ENCODE measurements around the gene SPNS1.
"Not testable (repeated sequence)": the region's sequence is repeated elsewhere in the genome, so short reads cannot be mapped to it uniquely, and the experiment has no call there.

The SPNS1 gene

GRCh38 chr16:28958836-28959235, 15.7 kb upstream of the SPNS1 start:
- DNase-seq = no peak

DNA sequence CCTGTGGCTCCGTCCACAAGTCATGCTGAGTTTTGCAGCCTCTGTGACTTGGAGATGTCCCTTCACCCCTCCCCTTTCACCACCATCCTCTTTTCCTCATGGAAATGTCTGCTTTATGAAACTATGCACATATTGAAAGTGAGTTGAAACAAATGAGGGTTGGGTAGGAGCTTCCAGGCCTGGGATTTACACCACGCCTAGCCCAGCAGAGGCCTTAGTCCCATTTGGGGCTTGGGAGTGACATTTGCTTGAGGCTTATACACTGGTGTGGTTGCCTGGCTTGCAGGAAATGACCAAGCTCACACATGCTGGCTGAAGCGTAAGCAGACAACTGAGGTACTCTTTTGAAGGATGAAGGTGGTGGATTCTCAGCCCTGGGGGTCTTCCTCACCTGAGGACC, 10.5 kb upstream of the SPNS1 start:
- DNase-seq = no peak

DNA sequence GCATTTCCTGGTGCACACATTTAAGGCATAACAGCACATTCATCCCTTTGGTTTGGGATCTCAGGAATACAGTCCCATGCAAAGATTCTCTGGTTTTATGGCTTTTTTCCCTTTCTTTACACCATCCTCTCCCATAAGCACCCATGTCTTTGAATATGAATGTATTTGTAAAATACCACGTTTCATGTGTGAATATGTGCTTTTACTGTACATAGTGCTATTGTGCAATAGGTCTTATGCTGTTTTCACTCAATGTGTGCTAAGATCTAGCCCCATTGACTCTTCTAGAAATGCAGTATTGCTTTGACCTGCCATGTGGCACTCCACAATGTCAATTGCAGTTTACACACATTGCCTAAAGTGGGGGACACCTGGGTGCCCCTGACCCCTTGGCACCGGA, 10.1 kb upstream of the SPNS1 start:
- no peak for DNase-seq

DNA sequence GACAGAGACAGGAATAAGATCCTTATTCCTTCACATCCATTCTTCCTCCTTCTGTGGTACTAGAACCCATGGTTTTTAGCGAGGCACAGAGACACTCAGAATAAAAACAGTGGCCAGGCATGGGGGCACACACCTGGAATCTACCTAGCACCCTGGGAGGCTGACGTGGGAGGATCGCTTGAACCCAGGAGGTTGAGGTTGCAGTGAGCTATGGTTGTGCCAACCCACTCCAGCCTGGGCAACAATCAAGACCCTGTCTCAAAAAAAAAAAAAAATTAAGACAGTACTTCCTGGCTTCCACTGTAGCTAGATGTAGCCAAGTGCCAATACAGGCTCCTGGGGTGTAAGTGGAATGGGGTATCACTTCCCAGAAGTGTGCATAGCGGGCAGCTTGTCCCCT, 7.4 kb upstream of the SPNS1 start:
- DNase-seq = no peak

DNA sequence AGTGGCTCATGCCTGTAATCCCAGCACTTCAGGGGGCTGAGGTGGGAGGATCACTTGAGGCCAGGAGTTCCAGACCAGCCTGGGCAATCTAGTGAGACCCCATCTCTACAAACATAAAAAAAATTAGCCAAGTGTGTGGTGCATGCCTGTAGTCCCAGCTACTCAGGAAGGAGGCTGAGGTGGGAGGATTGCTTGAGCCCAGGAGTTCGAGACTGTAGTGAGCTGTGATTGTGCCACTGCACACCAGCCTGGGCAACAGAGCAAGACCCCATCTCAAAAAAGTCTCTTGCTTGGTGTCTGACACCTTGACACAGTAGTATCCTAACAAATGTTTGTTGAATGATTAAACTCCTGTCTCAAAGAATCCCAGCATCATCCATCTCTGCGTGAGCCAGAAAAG, 4.9 kb upstream of the SPNS1 start:
- DNase-seq = not testable (repeated sequence)

DNA sequence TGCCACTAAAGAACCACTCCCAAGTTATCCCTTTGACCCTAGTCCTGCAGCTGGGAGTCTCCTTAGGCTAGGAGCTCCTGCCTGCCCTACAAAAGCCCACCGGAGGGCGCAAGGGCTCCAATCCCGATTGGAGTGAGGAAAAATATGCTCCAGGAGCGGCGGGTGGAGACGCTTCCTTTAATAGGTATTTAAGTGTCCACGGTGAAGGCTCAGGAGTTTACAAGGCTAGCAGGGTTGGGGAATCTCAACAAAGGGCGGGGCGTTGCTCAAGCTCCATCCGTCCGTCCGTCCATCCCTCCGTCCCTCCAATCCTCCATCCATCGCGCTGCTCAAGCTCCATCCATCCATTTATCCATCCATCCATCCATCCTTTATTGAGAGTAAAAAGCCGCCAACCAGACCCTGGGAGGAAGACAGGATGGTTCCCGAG, 556 bp upstream of the SPNS1 start:
- DNase-seq = no peak

DNA sequence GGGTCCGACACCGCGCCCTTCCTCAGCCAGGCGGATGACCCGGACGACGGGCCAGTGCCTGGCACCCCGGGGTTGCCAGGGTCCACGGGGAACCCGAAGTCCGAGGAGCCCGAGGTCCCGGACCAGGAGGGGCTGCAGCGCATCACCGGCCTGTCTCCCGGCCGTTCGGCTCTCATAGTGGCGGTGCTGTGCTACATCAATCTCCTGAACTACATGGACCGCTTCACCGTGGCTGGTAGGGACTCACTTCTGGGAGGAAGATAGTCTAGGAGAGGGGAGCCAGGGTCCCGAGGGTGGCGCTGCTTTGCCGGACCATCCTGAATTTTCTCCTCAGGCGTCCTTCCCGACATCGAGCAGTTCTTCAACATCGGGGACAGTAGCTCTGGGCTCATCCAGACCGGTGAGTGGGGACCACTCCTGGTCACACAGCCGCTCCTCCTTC, 601 bp downstream of the SPNS1 start:
- DNase-seq = no peak

DNA sequence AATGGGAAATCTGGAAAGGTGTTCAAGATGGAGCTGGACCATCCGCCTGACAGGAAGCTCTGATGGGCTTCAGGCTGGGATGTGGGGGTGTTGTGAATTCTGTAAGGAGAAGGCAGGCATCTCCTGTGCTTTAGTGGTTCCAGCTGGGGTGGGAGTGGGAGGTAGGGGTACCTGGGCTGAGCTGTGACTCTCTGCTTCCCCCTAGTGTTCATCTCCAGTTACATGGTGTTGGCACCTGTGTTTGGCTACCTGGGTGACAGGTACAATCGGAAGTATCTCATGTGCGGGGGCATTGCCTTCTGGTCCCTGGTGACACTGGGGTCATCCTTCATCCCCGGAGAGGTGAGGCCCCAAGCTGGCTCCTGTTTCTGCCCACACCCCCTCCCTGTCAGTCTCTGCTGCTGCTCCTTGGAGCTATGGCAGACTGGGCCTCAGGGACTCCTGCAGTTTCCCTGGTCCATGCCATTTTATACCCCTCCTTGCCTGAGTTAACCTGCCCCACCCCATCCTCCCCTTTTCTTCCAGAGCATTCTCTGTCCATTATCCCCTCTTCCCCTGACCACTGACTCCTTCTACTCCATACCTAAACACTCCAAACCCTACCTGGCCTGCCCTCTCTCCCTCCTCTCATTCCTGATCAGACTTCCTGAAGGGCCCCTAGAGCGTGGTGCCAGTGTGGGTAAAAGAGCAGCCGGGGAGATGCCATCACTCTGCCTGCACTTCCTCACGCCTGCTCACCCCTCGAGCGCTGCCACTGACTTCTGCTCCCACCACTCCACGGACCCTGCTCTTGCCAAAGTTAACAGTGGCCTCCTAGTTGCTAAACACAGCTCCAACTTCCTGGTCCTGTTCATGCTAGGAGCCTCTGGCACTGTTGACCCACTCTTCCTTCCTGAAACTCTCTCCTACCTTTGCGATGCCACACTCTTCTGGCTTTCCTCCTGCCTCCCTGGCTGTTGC, 3.4 kb downstream of the SPNS1 start:
- no peak for DNase-seq

- DNase-seq = not testable (repeated sequence)
These were observed 5.8 kb downstream of the SPNS1 start for GRCh38 chr16:28980330-28980729.

GRCh38 chr16:28980929-28981328, 6.4 kb downstream of the SPNS1 start:
- DNase-seq = no peak

GRCh38 chr16:28981517-28981916, 6.9 kb downstream of the SPNS1 start:
- peak; percentile 73 for DNase-seq

DNA sequence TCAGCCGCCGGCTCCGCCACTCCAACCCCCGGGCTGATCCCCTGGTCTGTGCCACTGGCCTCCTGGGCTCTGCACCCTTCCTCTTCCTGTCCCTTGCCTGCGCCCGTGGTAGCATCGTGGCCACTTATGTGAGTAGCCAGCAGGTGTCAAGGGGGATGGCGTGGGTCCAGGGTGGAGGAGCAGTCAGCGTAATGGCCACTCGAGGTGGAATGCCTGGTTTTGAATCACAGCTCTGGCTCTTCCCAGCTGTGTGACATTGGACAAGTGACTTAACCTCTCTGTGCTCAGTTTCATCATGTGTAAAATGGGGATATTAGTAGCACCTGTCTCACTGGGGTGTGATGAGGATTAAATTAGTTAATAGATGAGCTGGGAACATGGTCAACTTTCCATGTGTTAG, 7.8 kb downstream of the SPNS1 start:
- no peak for DNase-seq

DNA sequence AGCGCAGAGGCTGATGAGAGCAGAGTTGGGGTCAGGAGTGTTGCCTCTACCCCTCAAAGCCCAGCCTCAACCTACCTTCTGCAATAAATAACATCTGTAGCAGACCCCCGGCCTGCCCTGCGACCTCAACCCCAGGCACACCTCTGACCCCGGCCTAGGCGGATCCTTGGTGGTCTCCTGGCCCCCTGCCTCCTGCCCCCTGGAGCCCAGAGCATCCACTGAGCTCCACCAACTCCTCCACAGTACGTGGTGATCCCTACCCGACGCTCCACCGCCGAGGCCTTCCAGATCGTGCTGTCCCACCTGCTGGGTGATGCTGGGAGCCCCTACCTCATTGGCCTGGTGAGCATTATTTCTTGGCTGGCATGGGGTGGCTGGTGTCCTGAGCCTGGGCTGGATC, 8.4 kb downstream of the SPNS1 start:
- no peak for DNase-seq

DNA sequence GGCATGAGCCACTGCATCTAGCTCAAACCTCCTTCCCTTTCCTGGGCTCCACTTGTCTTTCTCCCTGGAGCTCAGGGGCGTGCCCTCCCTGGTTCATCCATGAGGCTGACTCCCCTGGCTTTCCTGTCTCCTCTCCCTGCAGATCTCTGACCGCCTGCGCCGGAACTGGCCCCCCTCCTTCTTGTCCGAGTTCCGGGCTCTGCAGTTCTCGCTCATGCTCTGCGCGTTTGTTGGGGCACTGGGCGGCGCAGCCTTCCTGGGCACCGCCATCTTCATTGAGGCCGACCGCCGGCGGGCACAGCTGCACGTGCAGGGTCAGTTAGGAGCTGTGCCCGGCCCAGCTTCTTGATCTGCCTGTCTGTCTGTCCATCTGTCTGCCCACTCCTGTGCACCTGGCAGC, 9.1 kb downstream of the SPNS1 start:
- DNase-seq = no peak

DNA sequence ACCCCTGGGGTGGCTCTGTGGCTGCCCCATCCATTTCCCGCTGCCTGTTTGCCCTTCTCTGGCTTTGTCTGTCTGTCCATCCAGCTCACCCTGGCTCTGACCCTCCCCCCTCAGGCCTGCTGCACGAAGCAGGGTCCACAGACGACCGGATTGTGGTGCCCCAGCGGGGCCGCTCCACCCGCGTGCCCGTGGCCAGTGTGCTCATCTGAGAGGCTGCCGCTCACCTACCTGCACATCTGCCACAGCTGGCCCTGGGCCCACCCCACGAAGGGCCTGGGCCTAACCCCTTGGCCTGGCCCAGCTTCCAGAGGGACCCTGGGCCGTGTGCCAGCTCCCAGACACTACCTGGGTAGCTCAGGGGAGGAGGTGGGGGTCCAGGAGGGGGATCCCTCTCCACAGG, 9.5 kb downstream of the SPNS1 start:
- DNase-seq = no peak

- DNase-seq = peak; percentile 76
These were observed 10.1 kb downstream of the SPNS1 start, which contains the start of gene LAT for GRCh38 chr16:28984619-28985135. Gene LAT (plus strand): TSS chr16:28985052. CDS start chr16:28985418, 366 bp downstream.

DNA sequence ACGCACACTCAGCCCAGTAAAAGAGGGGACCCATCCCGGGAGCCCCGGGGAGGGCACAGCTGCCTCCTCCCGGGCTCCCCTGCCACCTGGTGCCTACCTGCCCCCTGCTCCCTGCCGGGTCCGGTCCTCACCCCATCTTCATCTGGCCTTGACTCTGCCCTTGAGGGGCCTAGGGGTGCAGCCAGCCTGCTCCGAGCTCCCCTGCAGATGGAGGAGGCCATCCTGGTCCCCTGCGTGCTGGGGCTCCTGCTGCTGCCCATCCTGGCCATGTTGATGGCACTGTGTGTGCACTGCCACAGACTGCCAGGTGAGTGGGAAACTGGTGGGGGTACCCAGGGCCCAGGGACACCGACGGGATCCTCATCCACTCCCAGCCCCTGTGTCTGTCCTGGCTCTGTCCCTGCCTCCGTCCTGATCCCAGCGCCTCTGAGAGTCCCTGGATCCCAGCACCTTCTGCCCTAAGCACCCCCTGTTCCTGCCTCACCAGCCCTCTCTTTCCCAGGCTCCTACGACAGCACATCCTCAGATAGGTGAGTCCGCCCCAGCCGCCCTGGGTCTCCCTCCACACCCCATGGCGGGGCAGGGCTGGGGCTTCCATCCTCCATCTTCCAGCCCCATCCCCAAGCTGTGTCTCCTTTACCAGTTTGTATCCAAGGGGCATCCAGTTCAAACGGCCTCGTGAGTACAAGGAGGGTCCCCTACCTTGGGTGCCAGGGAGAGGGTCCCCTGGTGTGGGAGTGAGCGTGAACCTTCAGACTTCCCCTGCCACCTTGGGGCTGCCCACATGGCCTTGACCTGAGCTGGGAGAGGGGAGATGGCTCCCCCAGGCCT, 10.8 kb downstream of the SPNS1 start:
- DNase-seq = peak; percentile 38

- no peak for DNase-seq
These were observed 11.5 kb downstream of the SPNS1 start for GRCh38 chr16:28986046-28986445.

- no peak for DNase-seq
These were observed 11.9 kb downstream of the SPNS1 start for GRCh38 chr16:28986492-28986891.

GRCh38 chr16:28987170-28987853, 12.7 kb downstream of the SPNS1 start:
- DNase-seq = no peak

GRCh38 chr16:28989363-28989762, 14.8 kb downstream of the SPNS1 start:
- DNase-seq = no peak

- DNase-seq = peak; percentile 51
These were observed 15.9 kb downstream of the SPNS1 start for GRCh38 chr16:28990375-28991040.

Measured in activated CD4-positive, CD25-positive, alpha-beta regulatory T cell treated with anti-CD3 and anti-CD28 coated beads, Interleukin-2, amount 50 U/mL, for 72 hours (primary cell).